ENCODE data around the gene SUPT3H.
A peak's percentile ranks its signal among the peaks of the same experiment; 100 is the strongest.

Gene SUPT3H

GRCh38 chr6:44820759-44821158 lies 557.0 kb downstream of the SUPT3H start:
- DNase-seq, result no peak

DNA sequence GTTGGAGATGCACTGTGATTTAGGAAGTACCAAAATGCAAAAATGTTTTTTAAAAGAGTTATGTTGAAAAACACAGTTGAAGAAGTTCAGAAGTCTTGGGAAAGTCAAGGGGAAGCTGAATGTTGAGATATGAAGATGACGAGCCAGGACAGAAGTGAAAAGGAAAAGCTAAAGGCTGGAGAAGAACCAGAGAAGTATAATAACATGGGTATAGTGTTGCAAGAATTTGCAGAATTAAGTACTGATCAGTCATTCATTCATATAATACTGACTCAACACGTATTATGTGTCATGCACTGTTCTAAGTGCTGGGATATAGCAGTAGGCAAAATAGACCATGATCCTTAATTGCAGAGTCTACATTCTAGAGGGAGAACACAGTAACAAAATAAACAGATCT lies 557.4 kb downstream of the SUPT3H start:
- DNase-seq, result no peak

DNA sequence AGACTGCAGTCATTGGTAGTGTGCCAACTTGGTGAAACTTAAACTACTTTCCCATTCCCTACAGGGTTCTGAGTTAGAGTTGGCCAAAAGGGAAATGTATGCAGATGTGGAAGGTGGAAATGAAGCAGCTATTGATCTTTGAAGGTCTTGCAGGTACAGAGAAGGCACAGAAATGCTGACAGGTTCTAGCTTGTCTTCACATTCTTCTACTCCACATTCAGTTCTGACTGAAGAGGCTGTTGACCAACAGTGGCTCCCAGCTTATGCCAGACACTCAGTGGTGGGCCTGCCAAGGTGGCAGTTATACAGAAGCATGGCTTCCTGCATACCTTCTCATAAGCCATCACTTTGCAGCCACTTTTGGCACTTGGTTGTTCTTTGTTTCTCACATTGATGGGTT lies 566.3 kb downstream of the SUPT3H start:
- DNase-seq, result no peak

GRCh38 chr6:44809258-44809657 lies 568.5 kb downstream of the SUPT3H start:
- no peak for DNase-seq

- DNase-seq, result no peak
Measured at GRCh38 chr6:44808148-44808547, 569.6 kb downstream of the SUPT3H start.

- DNase-seq, result no peak
Measured at GRCh38 chr6:44806656-44807055, 571.1 kb downstream of the SUPT3H start.

DNA sequence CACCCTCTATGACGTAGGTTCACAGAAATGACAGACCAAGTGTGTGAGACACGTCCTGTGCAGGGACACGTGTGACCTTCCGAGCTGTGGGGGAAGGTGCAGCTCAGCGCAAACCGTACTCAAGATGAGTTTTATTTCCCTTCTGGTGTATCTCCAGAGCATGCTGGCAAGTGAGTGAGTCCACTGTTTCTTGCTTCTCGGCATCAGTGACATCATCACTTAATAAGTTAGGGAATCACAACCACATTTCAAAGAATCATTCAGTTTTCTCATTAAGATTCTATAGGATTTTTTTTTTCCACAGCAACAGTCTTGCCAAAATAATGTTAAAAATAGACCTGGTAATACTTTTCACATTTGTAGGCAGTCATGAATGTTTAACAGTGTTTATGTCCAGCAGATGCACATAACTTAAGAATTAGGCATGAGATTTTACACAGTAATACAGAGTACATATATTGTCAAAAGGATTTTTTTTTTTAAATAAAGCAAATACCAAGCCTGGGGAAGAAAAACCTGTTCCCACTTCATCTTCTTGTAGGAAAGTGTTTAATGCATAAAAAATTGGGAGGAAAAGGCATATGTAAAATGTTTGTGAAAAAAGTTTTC lies 572.4 kb downstream of the SUPT3H start:
- no peak for DNase-seq

GRCh38 chr6:44804546-44805159 lies 573.1 kb downstream of the SUPT3H start:
- DNase-seq, result no peak

- no peak for DNase-seq
Measured at GRCh38 chr6:44804016-44804415, 573.7 kb downstream of the SUPT3H start.

GRCh38 chr6:44800784-44801592 lies 576.7 kb downstream of the SUPT3H start:
- no peak for DNase-seq

GRCh38 chr6:44800171-44800783 lies 577.5 kb downstream of the SUPT3H start:
- no peak for DNase-seq

DNA sequence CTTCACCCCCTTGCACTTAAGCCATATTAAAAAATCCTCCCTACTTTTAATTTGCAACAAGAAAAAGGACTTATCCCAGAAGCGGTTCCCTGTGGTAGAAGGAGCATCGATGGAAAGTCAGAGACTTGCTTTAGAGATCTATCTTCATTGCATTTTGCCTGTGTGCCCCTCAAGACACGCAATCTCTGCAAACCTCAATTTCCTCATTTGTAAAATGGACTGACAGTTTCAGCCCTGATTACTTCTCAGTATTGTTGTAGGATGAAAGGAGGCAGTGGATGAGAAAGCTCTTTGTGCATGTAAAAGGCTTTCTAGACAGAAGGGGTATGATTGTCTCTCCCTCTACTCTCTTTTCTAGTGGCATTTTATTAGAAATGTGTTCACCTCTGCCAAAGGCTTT lies 580.0 kb downstream of the SUPT3H start:
- no peak for DNase-seq

- no peak for DNase-seq
Measured at GRCh38 chr6:44795326-44795725, 582.4 kb downstream of the SUPT3H start.

DNA sequence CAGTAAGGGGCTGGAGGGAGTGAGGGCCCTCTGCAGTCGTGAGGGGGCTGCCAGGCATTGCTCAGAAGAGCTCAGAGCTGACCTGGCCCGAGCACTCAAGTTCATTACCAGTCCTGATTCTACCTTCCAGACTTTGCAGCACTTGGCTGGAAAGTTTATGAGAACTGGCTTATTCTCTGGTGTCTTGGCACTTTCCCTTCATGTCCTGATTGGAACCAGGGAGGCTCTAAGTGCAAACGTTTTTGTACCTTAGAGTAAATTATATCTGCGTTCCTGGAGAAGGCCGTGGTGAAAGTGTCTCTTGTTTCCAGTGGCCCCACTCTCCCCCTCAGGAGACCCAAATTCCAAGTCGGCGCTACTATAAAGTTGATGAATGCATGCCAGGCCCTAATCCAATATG lies 587.9 kb downstream of the SUPT3H start:
- no peak for DNase-seq

DNA sequence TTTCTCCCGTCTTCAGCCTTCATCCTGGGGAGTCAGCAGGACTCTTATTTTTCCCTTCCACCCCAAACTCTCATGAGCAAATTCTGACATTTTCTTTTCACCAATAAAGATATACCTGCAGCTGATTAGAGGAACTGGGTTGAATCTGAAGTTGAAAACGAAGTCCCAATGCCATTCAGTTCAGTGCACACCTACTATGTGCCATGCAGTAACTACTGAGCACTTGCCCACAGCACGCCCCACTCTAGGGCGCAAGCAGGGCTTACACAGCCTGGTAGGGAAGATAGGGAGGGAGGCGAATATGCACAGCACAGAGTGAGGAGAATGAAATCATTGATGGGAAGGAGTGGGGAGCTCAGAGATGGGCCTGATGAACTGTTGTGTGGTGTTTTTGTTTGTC lies 588.7 kb downstream of the SUPT3H start:
- DNase-seq, result no peak

DNA sequence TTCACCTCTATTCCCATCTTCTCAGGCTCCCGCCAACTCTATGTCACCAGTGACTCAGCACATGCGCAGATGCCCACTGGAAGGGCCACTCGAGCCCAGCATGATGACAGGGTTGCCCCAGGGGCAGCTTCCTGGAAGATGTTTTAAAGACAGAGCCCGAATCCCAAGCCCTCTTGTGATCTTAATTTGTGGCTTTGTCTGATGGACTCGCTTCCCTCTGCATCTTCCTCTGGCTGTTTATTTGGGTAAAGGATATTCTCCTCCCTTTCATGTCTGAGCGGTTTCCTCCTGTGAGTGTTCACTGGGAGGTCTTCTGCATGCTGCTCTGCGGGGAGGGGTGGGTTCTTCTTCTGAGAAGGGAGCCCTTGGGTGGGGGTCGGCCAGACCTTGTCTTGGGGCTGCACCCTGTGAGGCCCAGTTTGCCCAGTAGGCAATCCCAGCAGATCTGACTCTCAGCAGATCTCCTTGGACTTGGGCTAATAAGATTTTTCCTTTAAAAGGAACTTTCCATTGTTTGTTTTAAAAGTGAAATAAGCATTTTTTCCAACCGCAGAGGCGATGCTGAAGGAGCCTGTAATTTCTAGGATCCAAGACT lies 589.2 kb downstream of the SUPT3H start:
- no peak for DNase-seq

- DNase-seq, result peak; percentile 7
Measured at GRCh38 chr6:44787254-44787834, 590.4 kb downstream of the SUPT3H start.

GRCh38 chr6:44785130-44785529 lies 592.6 kb downstream of the SUPT3H start:
- no peak for DNase-seq

- DNase-seq, result no peak
Measured at GRCh38 chr6:44784195-44784594, 593.5 kb downstream of the SUPT3H start.

DNA sequence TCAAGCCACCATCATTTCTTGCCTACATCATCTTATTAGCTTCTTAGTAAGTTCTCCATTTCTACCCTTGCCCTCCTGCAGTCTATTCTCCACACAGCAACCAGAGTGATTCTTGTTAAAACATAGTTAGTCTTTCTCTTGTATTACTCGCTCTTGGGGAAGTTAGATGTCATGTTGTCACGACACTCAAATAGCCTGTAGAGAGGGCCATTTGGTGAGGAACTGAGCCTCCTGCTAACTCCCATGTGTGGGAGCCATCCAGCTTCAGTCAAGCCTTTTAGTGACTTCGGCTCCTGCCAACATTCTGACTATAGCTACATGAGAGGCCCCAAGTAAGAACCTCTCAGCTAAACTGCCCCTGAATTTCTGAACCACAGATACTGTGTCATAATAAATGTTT lies 594.8 kb downstream of the SUPT3H start:
- no peak for DNase-seq

DNA sequence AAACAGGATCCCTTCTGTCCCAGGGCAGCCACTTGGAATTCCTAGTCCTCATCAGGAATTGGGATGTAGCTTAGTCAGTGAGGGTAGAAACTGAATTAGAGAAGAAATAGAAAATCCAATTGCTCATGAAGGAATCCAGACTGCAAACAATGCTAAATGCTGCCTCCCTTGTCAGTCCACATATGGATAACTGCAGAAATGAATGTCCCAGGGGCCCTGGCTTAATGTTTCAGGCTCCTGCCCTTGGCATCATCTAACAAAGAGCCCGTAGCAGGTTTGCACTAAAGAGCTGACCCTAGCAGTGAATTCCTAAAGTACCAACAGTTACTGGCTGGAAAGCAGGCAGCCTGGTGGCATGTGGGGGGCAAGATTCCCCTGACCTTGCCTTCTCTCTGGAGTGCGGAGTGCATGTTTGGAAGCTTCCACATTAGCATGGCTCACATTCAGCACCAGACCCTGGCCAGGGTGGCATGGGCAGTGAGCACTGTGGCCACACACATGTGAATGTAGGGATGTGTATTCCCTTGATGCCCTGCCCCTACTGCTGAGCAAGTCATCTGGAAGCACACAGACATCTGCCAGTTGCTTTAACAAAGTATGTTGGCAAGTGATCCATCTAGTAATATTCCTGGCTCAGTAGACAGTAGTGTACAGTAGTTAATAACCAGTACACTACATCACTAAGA lies 595.7 kb downstream of the SUPT3H start:
- no peak for DNase-seq

- DNase-seq, result no peak
Measured at GRCh38 chr6:44780161-44780560, 597.6 kb downstream of the SUPT3H start.

All from CD4-positive, alpha-beta T cell treated with Interleukin-12 subunit alpha and Interleukin-12 subunit beta, for 1 hour (primary cell).